ENCODE data around the gene COL6A1.

- TF ChIP-seq, protein P1, sequence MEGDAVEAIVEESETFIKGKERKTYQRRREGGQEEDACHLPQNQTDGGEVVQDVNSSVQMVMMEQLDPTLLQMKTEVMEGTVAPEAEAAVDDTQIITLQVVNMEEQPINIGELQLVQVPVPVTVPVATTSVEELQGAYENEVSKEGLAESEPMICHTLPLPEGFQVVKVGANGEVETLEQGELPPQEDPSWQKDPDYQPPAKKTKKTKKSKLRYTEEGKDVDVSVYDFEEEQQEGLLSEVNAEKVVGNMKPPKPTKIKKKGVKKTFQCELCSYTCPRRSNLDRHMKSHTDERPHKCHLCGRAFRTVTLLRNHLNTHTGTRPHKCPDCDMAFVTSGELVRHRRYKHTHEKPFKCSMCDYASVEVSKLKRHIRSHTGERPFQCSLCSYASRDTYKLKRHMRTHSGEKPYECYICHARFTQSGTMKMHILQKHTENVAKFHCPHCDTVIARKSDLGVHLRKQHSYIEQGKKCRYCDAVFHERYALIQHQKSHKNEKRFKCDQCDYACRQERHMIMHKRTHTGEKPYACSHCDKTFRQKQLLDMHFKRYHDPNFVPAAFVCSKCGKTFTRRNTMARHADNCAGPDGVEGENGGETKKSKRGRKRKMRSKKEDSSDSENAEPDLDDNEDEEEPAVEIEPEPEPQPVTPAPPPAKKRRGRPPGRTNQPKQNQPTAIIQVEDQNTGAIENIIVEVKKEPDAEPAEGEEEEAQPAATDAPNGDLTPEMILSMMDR (IDR thresholded peaks at IDR 0.05): no peak
- no peak for TF ChIP-seq POLR2A (IDR thresholded peaks at IDR 0.05)
Measured at GRCh38 chr21:46014828-46015227, 33.3 kb downstream of the COL6A1 start.
